ENCODE results near the gene ZSCAN18. TPM values are rescaled to one million over a fixed set of nuclear protein-coding genes. Genes with fewer than 3 reads are reported as not detected.

Gene ZSCAN18
- polyA plus RNA-seq, 1 donor from 2014 or later = 399 TPM

- Histone ChIP-seq H3K79me2 (replicated peaks; ENCODE audit: insufficient read depth, low read length) (no peaks in the 10 kb centered on the region), H3K9me3 (ENCODE audit: low read length) (peaks cover 12% of the 10 kb centered on the region), H3F3A (ENCODE audit: insufficient read depth, low read length, poor library complexity, severe bottlenecking) (no peaks in the 10 kb centered on the region), H4K20me1 (ENCODE audit: insufficient read depth) (no peaks in the 10 kb centered on the region), H3K27ac (ENCODE audit: low read length) (no peak overlapping the region), H2AFZ (ENCODE audit: low read depth, low read length) (no peak overlapping the region), H3K9me2 (ENCODE audit: insufficient read depth, low read length) (no peaks in the 10 kb centered on the region), H3K4me2 (ENCODE audit: low read length) (no peak overlapping the region), H3K4me3 (ENCODE audit: low read length) (no peak overlapping the region), H3K36me3 (ENCODE audit: insufficient read depth, low read length) (peaks cover 7% of the 10 kb centered on the region), H3K9ac (ENCODE audit: low read length) (no peak overlapping the region), H3K27me3 (ENCODE audit: insufficient read depth, low read depth, low read length) (no peaks in the 10 kb centered on the region)
- TF ChIP-seq SMC3 (conservative IDR thresholded peaks at IDR 0.05; ENCODE audit: poor library complexity) = no peak
- TF ChIP-seq RAD21 (conservative IDR thresholded peaks at IDR 0.05) = no peak
- TF ChIP-seq REST (IDR thresholded peaks at IDR 0.05; ENCODE audit: borderline replicate concordance) = no peak
- no peak for TF ChIP-seq EZH2 (IDR thresholded peaks at IDR 0.05; ENCODE audit: borderline replicate concordance, insufficient read depth, low read length, poor library complexity, severe bottlenecking)
- TF ChIP-seq POLR2AphosphoS5 (IDR thresholded peaks at IDR 0.05) = no peak
- TF ChIP-seq MXI1 (conservative IDR thresholded peaks at IDR 0.05; ENCODE audit: poor library complexity, severe bottlenecking) = no peak
- no peak for TF ChIP-seq CTCF (IDR thresholded peaks at IDR 0.05; ENCODE audit: poor library complexity, severe bottlenecking)
- TF ChIP-seq TAF1 (IDR thresholded peaks at IDR 0.05; ENCODE audit: low read depth) = no peak
- TF ChIP-seq EP300 (conservative IDR thresholded peaks at IDR 0.05; ENCODE audit: poor library complexity, severe bottlenecking) = no peak
These were observed 41.2 kb downstream of the ZSCAN18 start for GRCh38 chr19:58056861-58057260.

- H3F3A ChIP-seq (ENCODE audit: insufficient read depth, low read length, poor library complexity, severe bottlenecking) = no peaks in the 10 kb centered on the region
- no peak overlapping the region for H3K4me2 ChIP-seq (ENCODE audit: low read length)
- H3K4me3 ChIP-seq (ENCODE audit: low read length) = no peak overlapping the region
- no peaks in the 10 kb centered on the region for H3K9me2 ChIP-seq (ENCODE audit: insufficient read depth, low read length)
- no peak overlapping the region for H3K9ac ChIP-seq (ENCODE audit: low read length)
- H2AFZ ChIP-seq (ENCODE audit: low read depth, low read length) = no peak overlapping the region
- no peak for TF ChIP-seq MXI1 (conservative IDR thresholded peaks at IDR 0.05; ENCODE audit: poor library complexity, severe bottlenecking)
- no peak for TF ChIP-seq POLR2AphosphoS5 (IDR thresholded peaks at IDR 0.05)
- TF ChIP-seq REST (IDR thresholded peaks at IDR 0.05; ENCODE audit: borderline replicate concordance) = no peak
- no peak for TF ChIP-seq RAD21 (conservative IDR thresholded peaks at IDR 0.05)
- no peak for TF ChIP-seq EZH2 (IDR thresholded peaks at IDR 0.05; ENCODE audit: borderline replicate concordance, insufficient read depth, low read length, poor library complexity, severe bottlenecking)
- no peak for TF ChIP-seq SMC3 (conservative IDR thresholded peaks at IDR 0.05; ENCODE audit: poor library complexity)
- no peak for TF ChIP-seq EP300 (conservative IDR thresholded peaks at IDR 0.05; ENCODE audit: poor library complexity, severe bottlenecking)
- TF ChIP-seq TAF1 (IDR thresholded peaks at IDR 0.05; ENCODE audit: low read depth) = no peak
- no peak for TF ChIP-seq CTCF (IDR thresholded peaks at IDR 0.05; ENCODE audit: poor library complexity, severe bottlenecking)
- no peaks in the 10 kb centered on the region for H3K79me2 ChIP-seq (replicated peaks; ENCODE audit: insufficient read depth, low read length)
- H3K9me3 ChIP-seq (ENCODE audit: low read length) = peaks cover 14% of the 10 kb centered on the region
- H3K27ac ChIP-seq (ENCODE audit: low read length) = no peak overlapping the region
- H3K27me3 ChIP-seq (ENCODE audit: insufficient read depth, low read depth, low read length) = no peaks in the 10 kb centered on the region
- H4K20me1 ChIP-seq (ENCODE audit: insufficient read depth) = no peaks in the 10 kb centered on the region
- H3K36me3 ChIP-seq (ENCODE audit: insufficient read depth, low read length) = peaks cover 7% of the 10 kb centered on the region
These were observed 41.8 kb downstream of the ZSCAN18 start for GRCh38 chr19:58056261-58056660.

Measured in neural cell (in vitro differentiated cells).